GM21390 (cell line): ENCODE measurements around the gene PCLO.
A peak's percentile ranks its signal among the peaks of the same experiment; 100 is the strongest.
"Not testable (repeated sequence)": the region's sequence is repeated elsewhere in the genome, so short reads cannot be mapped to it uniquely, and the experiment has no call there.

Source experiments
- ATAC-seq: cut with Tn5 transposase; IDR thresholded peaks from one replicate; pipeline ENCODE4 v1.9.1; 2021; ENCODE audit not compliant: unreplicated experiment

Gene PCLO

DNA sequence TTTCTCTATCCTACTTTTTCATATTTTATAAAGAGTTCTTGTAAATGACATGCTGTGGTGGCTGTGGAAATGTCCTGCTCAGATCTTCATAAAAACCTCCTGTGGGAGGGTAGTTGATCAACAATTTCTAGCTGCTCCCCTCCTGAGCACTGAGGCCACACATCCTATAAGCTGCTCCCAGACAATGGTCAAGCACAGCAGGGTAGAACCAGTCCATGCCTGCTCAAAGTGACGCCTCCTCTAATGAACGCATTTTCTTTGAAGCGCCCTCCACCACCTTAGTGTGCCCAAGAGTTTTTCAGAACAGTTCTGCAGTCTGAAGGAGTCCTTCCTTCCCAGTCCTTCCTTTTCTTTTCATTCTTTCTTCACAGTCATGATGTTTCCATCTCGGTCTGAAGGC lies 420.5 kb downstream of the PCLO start:
- ATAC-seq, result no peak

DNA sequence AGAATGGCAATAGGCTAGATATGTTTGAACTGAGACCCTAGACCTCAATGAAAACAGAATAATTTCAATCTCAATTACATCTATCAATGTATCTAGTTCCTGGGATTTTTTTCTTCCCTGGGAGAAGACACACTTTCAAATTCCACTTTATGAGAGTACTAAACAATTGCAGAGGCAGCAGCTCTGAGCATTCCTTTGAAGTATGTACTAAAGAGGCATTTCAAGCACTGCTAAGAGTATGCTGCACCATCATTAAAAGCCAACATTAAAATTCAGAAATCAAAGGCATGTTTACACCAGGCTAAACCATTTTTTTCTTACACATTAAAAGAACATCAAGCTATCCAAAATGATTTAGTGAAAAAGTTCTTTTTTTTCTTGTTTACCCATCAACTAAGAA lies 421.2 kb downstream of the PCLO start:
- no peak for ATAC-seq

DNA sequence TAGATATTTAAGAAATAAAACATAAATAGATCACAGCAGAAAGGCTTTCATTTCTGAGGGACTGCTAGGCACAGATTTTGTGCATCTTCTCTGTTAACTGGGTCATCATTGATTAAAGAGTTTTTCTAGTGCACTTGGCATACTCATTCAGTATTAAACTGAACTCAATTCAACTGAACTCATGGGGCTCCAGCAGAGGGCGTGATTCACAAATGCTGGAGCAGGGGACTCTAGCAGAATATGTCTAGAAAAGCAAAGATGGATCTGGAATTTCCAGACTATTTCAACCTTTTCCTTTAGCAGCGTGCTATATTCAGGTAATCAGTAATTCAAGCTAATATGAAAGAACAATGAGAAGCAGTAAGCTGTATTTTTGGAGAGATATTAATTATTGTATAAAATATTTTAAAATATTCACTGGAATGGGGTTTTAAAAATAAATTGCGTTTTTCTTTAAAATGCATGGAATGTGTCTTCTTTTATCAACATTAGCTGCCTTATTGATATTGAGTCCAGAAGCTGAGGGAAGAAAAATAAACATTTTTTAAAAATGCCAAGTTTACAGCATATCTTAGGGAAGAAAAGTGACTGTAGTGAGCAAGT lies 422.3 kb downstream of the PCLO start:
- ATAC-seq, result peak; percentile 66

DNA sequence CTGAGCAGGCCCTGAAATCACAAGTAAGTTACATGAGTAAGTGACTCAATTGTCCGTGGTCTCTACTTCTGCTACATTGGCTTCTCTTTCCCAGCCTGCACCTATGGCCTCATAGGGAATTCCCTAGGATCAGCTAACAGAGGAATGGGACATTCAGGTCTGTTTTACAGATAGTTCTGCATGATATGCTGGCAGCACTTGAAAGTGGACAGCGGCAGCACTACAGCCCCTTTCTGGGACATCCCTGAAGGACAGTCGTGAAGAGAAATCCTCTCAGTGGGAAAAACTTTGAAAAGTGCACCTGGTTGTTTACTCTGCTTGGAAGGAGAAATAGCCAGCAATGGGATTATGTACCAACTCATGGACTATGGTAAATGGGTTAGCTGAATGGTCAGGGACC lies 426.1 kb downstream of the PCLO start:
- no peak for ATAC-seq

DNA sequence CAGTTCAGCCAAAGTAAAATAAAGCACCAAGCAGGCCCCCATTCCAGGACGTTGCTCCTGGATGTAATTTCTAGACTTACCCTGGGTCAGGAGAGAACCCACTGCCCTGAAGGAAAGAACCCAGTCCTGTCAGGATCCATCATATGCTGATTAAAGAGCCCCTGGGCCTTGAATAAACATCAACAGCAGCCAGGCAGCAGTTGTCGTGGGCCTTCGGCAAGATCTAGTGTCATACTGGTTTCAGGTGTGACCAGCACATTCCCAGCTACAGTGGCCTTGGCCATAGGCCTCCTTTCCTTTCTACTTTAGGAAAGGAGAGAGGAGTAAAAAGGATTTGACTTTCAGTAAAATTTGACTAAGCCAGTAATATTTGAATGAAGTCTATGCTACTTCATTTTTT lies 430.0 kb downstream of the PCLO start:
- ATAC-seq, result no peak

DNA sequence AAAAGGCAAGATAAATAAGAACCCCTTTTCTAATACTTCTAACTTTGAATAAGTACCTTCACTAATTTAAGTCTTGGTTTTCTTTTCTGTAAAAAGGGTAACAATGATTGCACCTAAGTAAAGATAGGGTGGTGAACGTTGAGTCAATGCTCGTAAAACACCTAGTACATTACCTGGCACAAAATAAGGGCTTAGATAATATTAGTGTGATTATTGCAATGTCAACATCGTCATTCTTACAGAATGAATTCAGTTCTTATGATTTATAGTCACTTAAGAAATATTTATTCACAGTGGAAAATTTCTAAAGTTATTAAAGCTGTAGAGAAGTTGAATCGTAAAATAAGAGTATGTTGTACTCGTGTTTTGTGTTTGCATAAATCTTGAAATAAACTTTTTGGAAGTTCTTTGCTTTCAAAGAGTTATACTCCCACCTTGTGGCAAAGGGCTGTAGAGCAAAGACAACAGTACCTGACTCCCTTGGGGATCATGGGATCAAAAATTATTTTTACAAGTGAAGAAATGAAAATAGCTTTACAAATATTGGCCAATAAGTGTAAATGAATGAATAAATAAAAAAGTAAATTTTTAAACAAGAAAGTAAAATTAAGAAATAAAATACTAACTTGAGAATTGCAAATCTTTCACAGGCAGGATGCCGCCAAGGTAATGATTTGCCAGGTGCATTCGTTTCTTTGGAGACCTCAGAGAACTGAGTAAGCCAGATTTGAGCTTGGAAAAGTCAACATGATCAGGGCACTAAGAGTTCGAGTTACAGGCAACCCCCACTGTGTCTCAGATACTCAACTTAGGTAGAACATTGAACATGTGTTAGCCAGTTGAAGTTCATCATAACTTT lies 433.3 kb downstream of the PCLO start:
- no peak for ATAC-seq

DNA sequence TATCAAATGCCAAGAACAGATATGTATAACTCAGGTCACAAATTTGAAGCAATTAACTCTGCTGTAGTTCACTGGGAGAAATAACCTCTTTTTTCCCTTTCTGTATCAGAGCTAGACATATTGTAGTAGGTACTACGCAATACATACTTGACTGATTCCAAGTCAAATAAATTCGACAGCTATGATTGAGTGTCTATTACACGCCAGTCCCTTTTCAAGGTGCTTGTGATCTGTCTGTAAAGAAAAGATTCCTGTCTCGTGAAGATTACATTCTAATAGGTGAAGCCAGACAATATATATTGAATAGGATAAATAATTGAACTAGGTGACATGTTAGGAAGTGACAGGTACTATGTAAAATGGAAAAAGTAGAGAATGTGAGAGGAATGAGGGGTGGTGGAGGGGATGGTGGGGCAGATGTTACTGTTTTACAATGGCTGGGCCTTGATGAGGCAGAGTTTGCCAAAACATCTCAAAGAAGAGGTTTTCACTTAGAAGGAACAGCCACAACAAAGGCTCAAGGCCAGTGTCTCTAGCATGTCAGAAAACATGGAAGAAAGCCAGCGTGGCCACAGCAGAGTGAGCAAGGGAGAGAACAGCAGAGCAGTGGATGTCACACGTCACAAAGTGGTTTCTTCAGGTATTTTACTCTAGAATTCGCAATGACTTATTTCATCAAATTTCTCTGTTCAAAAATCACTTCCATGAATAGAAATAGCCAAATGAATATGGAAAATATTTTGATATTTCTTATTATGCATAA lies 436.5 kb downstream of the PCLO start:
- no peak for ATAC-seq

DNA sequence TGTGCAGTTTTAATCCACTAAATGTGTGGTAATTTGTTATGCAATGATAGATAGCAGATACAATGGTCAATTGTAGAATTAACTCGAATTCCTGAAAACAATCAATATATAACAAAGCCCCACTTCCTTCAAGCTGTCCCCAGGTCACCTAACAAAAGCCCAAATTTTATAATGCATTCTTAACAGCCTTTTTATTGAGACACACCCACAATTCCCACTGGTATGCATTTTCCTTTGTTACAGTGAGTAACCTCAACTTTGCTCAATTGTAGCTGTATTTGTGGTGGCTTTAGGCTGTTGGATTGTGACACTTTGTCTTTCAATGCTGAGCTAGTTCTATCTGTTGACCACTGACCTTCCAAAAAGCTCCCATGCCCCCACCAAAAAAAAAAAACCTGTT lies 439.3 kb downstream of the PCLO start:
- ATAC-seq, result no peak

DNA sequence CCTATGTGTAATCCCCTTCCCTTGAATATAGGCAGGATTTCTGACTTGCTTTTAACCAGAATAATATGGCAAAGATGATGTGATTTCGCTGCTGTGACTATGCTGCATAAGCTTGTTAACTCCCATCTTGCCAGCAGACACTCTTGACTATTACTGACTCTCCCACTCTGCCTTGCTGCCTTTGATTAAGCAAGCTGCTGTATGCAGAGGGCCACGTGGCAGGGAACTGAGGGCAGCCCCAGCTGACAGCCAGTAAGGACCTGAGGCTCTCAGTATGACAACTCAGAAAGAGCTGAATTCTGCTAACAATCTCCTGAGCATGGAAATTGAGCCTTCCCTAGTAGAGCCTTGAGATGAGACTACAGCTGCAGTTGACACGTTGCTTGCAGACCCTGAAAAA lies 439.7 kb downstream of the PCLO start:
- ATAC-seq, result no peak

DNA sequence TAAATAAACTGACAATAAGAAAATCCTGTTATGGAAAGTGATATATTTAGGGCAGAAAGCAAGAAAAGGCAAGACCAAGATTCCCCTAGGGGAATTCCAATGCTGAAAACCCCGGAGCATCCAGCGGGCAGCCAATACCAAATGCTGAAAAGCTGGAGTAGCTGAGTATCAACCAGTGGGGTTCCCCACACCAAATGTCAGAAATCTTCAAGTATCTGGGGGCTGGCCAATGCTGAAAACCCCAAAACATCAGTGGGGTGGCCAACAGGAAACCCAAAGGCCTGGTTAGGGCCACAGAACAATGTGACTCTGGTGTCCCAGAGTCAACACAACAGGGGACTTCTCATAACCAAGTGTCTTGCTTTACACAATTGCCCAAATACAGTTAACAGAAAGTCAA lies 447.3 kb downstream of the PCLO start:
- no peak for ATAC-seq

DNA sequence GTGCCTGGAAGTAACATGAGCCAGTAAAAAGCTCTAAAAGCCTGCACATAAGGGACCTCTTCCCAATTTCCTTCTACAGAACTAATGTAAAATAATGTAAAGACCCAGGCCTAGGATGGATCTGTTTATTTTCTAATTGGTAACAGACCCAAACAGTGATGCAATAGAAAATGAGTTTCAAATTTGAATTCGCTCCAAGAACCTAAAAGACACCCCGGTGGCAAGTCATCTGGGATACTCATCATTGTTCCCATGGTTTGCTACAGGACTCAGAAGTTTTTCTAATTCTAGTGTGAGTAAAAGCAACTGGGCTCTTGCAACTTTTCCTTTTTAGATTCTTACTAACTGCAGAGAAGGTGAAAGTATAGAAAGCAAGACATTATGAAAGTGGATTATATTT lies 447.8 kb downstream of the PCLO start:
- ATAC-seq, result no peak

DNA sequence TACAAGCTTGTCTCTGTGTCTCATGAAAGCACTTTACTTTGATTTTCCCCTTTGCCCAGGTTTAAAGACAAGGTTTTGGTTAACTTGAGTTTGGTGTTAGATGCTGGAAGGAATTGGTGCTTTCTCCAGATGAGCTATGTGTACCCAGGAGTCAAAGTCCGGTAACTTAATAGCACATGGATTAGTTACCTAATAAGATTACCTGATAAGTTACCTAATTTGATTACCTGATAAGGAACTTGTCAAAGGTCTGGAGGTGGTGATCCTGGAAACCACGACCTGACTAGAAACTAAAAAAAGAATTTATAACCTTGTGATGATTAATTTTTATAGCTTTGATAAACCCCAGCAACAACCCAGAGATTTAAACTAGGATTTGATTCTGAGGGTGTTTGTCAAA lies 449.2 kb downstream of the PCLO start:
- ATAC-seq, result no peak

DNA sequence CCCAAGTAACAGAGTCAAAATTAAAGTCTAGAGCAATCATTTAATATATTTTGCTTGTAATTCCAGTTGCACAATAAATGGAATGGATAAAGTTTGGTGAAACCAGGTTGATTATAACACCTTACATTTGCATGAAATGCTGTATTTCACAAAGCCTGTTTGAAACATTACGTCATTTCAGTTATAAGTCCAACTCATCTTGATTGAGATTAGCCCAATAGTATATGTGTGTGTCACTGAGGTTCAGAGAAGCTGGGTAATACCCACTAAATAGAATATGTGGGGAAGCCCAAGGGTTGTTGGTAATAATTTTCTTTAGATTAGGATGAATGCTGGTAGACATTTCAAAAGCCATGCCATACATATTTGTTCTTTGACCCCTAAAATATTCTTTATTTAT lies 456.3 kb downstream of the PCLO start:
- ATAC-seq, result not testable (repeated sequence)

DNA sequence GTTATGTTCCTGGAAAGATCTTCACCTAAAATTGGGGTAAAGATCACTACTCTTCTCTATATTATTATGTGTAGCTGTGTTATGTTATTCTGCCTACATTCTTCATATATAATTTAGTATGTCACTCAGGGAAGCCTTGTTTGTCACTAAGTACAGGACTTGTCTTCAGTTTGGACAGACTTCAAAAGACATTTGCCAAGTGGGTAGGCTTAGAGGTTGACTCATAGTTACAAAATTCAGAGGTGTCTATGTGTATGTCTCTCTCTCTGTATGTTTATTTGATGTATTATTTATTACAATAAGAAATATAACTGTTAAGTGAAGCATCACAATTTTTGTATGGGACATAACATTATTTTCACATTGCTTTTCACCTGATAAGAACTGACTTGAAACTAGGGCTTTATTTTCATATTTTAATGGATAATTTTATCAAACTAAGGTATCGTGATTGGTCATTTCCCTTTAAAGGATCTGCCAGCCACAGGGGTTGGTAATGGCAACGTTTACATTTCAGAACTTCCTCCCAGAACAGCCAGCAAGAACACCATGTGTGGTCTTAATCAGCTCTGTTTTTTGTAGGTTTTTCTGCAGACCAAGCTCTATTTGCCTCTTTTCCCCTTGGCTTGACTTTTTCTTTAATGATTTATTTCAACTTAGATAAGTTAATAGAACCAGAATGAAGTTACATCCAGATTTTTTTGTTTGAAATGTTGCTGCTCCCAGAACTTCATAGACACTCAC lies 457.0 kb downstream of the PCLO start:
- ATAC-seq, result no peak

DNA sequence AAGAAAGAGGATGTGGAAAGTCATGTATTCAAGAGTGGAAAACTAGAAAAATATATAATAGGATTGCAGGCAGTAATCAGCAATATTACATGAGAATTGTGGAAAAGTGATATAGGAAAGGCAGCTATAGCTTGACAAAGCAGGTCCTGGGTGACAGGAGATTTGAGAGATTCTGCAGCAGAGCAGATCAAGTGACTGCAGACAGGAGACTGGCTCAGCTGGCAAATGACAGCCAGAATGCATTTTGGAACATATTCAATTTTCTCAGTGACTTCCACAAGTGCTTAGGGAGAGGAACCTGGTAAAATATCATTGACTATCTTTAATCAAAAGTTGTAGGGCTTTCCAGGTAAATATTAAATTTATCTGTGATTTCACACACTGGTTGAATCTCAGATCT lies 458.6 kb downstream of the PCLO start:
- ATAC-seq, result no peak
